ENCODE data around the gene TGFA.
"Not testable (repeated sequence)": the region's sequence is repeated elsewhere in the genome, so short reads cannot be mapped to it uniquely, and the experiment has no call there.

TGFA gene

DNA sequence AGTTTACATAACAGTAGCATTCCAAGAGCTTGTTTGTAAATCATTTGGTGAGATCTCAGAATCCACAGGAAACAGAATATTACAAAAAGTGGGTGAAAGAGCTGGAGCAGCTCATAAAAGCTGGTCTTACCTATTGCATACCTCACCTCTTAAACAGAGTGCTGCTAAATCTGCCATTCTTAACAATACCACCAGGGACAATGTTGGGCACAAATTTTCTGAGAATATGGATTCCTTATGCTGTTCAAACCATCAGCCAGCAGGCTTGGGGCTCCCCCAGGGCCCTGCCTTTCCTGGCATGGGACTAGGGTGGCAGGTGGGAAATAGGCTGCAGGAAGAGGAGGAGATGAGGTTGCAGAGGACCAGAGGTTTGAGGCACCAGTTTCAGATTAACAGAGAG is 55.6 kb downstream of the TGFA start:
- peak; percentile 6 for DNase-seq (ENCODE audit: low spot score)

DNA sequence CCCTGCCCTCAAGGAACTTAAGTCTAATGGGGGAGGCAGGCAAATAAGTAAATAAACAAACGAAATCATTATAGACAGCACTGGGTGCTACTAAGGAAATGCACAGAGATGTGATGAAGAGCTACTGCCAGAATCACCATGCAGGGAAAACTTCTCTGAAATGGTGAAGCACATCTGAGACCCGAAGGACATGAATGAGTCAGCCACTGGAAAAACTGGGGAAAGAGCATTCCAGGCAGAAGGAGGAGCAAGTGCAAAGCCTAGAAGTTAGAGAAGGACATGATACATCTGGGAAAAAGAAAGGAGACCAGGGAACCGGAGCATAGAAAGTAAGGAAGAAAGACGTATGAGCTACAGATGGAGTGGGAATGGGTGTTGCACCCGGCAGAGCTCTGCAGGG is 56.8 kb downstream of the TGFA start:
- DNase-seq (ENCODE audit: low spot score): no peak

DNA sequence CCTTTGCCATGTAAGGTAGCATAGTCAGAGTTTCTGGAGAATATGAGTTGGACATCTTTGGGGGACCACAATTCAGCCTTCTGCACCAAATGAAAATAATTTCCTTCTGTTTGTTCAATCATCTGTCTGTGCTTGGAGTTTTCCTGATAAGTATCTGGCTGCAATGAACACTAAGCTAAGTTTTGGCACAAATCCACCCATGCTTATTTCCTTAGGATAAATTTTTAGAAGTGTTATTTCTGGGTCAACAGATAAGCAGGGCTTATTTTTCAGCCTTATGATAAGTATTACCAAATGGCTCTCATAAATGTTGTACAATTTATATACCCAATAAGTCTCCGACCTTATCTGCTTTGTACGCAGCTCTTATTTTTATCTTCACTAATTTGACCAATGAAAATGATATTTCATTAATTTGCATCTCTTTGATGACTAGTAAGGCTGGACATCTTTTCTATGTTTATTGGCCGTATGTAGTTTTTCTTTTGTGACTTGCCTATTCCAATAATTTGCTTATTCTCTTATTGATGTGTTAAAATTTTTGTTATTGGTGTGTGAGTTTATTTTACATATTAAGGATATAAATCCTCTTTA is 59.2 kb downstream of the TGFA start:
- no peak for DNase-seq (ENCODE audit: low spot score)

DNA sequence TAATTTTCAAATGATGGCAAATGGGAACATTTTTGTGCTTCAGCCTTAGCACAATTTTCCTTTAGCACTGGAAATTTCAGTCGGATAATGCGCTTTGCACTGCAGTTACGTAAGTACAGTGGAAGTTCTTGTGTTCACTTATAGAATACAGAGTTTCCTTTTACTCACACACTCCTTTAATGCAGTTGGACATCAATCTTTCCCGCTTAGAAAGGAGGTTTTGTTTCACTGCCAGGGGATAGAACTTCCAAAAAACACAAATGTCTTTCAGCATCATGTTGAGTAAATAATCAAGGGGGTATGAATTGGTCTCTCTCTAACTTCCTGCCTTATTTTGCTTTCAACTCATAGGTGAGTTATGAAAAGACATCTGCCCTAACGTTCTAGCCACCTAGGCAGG is 63.2 kb downstream of the TGFA start:
- DNase-seq (ENCODE audit: low spot score): no peak

DNA sequence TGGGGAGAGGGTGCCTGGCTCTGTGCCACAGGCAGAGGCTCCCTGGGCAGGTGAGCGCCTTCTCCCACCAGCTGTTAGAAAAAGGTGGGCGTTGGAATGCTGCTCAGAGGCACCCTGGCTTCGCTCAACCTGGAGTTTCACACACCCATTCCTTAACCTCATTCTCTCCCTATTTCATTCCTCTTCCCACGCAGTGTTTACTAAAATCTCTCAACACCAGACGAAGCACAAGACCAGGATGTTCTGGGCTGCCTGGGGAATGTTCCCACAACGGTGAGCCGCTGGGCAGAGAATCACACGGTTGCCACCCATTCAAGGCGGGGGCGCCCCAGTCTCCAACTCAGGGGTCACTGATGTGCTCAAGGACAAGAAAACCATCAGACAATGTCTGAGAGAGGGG is 64.5 kb downstream of the TGFA start:
- no peak for DNase-seq (ENCODE audit: low spot score)

- DNase-seq (ENCODE audit: low spot score): no peak
Observed at GRCh38 chr2:70484086-70484485, 69.5 kb downstream of the TGFA start.

- DNase-seq (ENCODE audit: low spot score): no peak
Observed at GRCh38 chr2:70482401-70482800, 71.2 kb downstream of the TGFA start.

DNA sequence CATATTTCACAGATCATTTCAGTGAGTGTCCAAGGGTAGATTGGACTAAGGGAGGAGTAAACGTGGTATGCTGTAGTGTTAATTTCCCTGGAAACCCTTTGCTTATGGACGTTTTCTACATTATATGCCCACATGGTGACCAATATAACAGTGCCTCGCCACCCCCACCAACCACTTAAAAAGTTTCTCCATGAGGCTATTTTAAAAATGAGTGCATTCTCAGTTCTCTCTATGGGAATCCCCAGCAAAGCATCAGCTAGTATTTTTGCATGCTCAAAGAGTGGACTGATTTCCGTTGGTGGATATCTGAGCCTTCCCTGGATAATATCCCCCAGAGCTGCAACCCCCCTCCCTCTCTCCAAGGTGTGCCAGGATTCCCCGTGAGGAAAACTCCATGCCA is 73.2 kb downstream of the TGFA start:
- DNase-seq (ENCODE audit: low spot score): no peak

GRCh38 chr2:70479816-70480215 is 73.8 kb downstream of the TGFA start:
- DNase-seq (ENCODE audit: low spot score): no peak

- DNase-seq (ENCODE audit: low spot score): no peak
Observed at GRCh38 chr2:70477441-70477844, 76.2 kb downstream of the TGFA start.

- no peak for DNase-seq (ENCODE audit: low spot score)
Observed at GRCh38 chr2:70475266-70475665, 78.4 kb downstream of the TGFA start.

- DNase-seq (ENCODE audit: low spot score): no peak
Observed at GRCh38 chr2:70474256-70474848, 79.3 kb downstream of the TGFA start.

DNA sequence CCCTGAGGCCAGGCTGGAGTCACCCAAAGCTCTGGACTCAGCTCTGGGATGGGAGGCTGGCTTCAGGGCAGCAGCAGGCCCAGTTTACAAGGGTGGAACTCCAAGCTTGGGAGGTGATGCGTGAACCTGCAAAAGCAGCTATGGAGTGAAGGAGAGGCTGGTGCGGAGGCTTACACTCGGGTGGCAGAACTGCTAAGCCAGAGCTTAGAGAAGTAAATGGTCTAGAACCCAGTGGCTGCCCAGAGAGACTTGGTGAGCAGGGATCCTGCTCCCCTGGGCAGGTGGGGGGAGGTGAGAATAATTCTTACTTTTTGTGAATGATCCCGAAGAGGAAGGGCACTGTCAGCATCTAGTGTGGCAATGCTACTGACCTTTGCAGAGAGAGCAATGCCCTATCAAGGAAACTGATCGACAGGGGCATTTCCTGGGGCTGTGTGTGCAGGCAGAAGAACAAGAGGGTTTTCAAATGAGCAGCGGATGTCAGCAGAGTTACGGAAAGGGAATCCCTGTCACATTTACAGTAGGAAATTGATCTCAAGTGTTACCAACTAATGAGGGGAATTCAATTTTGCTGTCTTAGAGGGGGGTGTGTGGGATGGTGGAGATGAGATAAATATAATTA is 80.4 kb downstream of the TGFA start:
- no peak for DNase-seq (ENCODE audit: low spot score)

GRCh38 chr2:70472221-70472890 is 81.3 kb downstream of the TGFA start:
- DNase-seq (ENCODE audit: low spot score): no peak

DNA sequence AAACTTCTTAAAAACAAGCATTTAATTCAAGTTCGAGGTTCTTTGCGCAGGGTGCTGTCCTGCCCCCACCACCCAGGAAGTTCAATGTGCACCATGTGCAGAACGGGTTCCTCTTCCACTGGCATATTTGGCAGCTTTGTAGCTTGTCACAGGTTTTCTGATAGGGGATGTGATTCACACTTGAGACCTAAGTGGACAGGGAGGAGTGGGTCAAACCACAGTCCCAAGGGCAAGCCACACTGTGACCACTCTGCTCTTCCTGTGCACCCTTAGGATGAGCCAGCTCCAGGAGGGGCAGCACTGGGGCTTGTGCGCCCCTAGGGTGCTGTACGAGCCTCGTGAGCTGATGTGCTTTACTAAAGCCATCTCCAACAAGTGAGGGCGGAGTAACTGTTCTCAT is 82.5 kb downstream of the TGFA start:
- DNase-seq (ENCODE audit: low spot score): no peak

DNA sequence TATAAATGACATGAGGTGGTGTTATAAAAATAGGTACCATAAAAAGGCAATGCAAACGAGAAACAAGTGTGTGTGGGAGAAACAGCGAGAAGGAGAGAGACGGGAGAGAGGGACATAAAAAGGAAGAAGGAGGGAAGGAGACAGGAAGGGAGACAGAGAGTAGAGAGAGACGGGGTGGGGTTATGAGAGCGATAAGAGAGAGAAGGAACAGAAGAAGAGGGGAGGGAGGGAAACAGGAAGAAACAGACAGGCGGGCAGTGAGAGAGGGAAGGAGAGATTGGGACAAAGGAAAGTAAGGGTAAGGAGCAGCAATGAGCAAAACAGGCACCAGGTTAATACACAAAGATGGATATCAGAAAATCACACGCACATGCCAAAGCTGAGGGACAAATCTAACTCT is 83.7 kb downstream of the TGFA start:
- no peak for DNase-seq (ENCODE audit: low spot score)

GRCh38 chr2:70469435-70469834 is 84.2 kb downstream of the TGFA start:
- no peak for DNase-seq (ENCODE audit: low spot score)

- DNase-seq (ENCODE audit: low spot score): no peak
Observed at GRCh38 chr2:70468878-70469277, 84.7 kb downstream of the TGFA start.

DNA sequence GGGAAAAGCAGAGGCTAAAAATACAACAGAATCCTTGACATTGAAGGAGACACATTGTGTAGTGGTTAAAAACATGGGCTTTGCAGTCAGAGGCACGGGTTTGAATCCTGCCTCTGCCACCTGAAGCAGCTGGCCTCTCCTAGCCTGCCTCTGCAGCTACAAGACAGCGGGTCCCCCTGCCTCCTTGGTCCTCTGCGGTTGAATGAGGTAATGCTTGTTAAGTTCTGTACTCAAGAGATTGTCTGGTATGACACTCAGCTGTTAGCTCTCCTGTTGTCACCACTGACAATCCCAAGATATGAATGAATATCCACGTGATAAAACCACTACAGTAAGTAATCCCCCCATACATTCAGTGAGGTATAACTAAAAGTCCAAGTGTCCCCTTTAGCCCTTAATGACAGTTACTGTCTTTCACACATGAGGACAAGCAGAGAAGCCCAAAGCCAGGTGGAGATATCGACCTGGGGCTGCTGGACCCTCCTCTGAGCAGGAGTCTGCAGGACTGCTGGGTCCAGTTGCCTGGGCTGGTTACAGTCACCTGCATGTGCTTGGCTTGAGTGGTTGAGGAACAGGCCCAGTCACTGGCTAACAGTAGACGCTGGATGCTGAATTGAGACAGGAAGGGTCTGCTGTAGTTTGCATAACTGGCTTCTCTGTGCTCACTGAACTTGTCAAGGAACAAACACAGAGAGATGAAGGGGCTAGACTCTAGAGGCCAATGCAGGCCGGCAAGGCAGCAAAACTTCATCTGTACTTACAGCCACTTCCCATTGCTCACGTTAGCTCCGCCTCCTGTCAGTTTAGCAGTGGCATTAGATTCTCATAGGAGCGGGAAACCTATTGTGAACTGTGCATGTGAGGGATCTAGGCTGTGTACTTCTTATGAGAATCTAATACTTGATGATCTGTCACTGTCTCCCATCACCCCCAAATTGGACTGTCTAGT is 85.5 kb downstream of the TGFA start:
- DNase-seq (ENCODE audit: low spot score): no peak

GRCh38 chr2:70467237-70467636 is 86.4 kb downstream of the TGFA start:
- no peak for DNase-seq (ENCODE audit: low spot score)

DNA sequence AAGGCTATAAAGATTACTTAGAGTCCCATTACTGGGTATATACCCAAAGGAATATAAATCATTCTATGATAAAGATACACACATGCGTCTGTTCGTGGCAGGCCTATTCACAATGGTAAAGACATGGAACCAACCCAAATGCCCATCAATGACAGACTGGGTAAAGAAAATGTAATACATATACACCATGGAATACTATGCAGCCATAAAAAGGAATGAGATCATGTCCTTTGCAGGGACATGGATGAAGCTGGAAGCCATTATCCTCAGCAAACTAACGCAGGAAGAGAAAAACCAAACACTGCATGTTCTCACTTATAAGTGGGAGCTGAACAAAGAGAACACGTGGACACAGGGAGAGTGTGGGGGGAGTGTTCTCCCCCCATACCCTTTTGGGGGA is 87.0 kb downstream of the TGFA start:
- not testable (repeated sequence) for DNase-seq (ENCODE audit: low spot score)

DNA sequence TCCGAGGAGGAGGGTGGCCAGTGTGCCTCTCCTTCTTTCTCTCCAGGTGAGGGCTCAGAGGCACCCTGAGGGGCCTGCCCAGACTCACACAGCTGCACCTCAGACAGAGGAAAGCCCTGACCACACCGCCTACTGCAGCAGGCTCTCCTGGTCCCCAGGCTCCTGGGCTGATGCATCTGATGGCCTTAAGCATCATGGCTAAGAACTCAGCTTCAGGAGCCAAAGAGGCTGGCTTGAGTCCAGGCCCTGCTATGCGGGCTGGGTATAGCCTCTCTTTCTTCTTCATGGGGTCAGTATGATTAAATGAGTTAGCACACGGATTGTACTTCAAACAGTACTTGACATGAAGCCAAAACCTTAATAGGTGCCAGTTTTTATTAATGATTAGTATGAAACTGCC is 89.6 kb downstream of the TGFA start:
- DNase-seq (ENCODE audit: low spot score): no peak

Data from kidney capillary endothelial cell (primary cell).